Nephron (organoid): Measurements from ENCODE around the gene OR4C3.
"Not testable (repeated sequence)": the region's sequence is repeated elsewhere in the genome, so short reads cannot be mapped to it uniquely, and the experiment has no call there.

Experiments
- H3K27ac Mint-ChIP-seq, 3 experiments: 2 replicates each; pipeline ENCODE4 v1.8.0; 2020; ENCODE audit warnings: mixed read lengths in 3 of 3, mild to moderate bottlenecking in 2 of 3, moderate library complexity in 1 of 3
- H3K27me3 Mint-ChIP-seq: 2 replicates; pipeline ENCODE4 v1.8.0; 2021; ENCODE audit warnings: low read depth, mild to moderate bottlenecking, moderate library complexity, mixed read lengths
- H3K36me3 Mint-ChIP-seq: 2 replicates; pipeline ENCODE4 v1.8.0; 2020; ENCODE audit warnings: low read depth, mixed read lengths
- H3K4me1 Mint-ChIP-seq: 2 replicates; pipeline ENCODE4 v1.8.0; 2020; ENCODE audit warnings: mixed read lengths
- H3K4me3 Mint-ChIP-seq, 3 experiments: 2 replicates each; pipeline ENCODE4 v1.8.0; 2020; ENCODE audit warnings: mild to moderate bottlenecking in 3 of 3, mixed read lengths in 3 of 3, moderate library complexity in 2 of 3
- H3K9me3 Mint-ChIP-seq: 2 replicates; pipeline ENCODE4 v1.8.0; 2020; ENCODE audit warnings: mixed read lengths
- TF ChIP-seq, protein P1 (sequence below), 3 experiments: fragments of 200-600 bp; sonication (generic); IDR thresholded peaks; one replicate each; pipeline ENCODE4 v1.5.0; 2021; ENCODE audit warnings: antibody characterized with exemption in 3 of 3; ENCODE audit not compliant: unreplicated experiment in 3 of 3

OR4C3 gene

DNA sequence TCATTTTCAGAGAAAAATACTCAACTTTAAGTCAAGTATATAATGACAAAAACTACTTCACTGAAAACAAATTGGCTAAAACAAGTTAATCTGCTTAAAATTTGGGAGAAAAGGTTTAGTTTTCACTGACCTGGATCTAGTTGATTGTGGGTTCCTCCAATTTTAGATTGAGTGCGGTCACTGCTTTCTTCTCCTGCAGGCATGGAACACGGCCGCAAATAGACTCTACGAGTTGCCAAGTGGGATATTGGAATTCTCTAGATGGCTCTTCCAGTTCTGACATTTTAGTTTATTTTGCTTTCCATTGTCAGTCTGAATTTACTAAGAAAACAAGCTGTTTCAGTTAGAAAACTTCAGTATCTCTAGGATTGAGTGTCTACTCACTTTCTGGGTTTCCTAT lies 29.3 kb downstream of the OR4C3 start:
- Mint-ChIP-seq H3K4me1 (no peaks in the 10 kb centered on the region), H3K27me3 (no peaks in the 10 kb centered on the region), H3K27ac (no peak overlapping the region), H3K9me3 (peaks cover 33% of the 10 kb centered on the region), H3K36me3 (no peaks in the 10 kb centered on the region), H3K4me3 (no peak overlapping the region)
- TF ChIP-seq, protein P1, sequence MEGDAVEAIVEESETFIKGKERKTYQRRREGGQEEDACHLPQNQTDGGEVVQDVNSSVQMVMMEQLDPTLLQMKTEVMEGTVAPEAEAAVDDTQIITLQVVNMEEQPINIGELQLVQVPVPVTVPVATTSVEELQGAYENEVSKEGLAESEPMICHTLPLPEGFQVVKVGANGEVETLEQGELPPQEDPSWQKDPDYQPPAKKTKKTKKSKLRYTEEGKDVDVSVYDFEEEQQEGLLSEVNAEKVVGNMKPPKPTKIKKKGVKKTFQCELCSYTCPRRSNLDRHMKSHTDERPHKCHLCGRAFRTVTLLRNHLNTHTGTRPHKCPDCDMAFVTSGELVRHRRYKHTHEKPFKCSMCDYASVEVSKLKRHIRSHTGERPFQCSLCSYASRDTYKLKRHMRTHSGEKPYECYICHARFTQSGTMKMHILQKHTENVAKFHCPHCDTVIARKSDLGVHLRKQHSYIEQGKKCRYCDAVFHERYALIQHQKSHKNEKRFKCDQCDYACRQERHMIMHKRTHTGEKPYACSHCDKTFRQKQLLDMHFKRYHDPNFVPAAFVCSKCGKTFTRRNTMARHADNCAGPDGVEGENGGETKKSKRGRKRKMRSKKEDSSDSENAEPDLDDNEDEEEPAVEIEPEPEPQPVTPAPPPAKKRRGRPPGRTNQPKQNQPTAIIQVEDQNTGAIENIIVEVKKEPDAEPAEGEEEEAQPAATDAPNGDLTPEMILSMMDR (IDR thresholded peaks at IDR 0.05; ENCODE audit: unreplicated experiment in 3 of 3): no peak

DNA sequence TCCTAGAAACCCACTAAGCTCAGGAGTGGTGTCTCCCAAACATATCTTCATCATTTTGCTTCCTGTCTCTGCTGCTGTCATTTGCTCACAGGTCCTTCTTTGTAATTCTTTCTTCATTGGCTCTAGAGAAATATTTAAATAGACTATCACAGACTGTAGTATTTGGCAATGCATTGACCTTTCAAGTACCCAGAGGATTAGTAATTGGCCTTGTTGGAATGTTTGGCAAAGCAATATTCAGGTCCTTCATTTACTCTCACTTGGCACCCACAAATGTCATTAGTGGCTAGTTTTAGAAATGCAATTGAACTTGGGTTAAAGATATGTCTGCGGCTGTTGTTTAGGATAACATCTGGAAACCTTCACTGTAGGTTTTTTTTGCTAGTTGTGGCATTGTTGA lies 30.0 kb downstream of the OR4C3 start:
- Mint-ChIP-seq H3K36me3 (no peaks in the 10 kb centered on the region), H3K4me3 (no peak overlapping the region), H3K4me1 (no peaks in the 10 kb centered on the region), H3K27ac (no peak overlapping the region), H3K9me3 (peaks cover 36% of the 10 kb centered on the region), H3K27me3 (no peaks in the 10 kb centered on the region)
- TF ChIP-seq, protein P1 (IDR thresholded peaks at IDR 0.05; ENCODE audit: unreplicated experiment in 3 of 3): no peak

DNA sequence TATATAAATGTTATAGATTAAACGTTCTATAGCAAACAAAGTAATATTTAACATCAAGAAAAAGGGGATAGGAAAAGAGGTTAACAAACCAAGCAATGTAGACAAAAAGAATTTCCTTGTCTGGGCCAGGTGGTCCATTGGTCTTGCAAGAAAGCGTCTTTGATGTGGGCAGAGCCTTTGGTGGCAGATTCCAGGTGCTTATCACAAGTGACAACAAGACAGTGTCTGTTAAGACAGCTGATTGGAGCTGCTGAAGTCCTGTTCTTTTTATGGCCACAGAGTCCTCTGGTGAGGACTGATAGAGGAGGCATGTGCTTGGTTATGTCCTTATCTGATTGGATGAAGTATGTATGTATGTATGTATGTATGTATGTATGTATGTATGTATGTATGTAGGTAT lies 36.6 kb downstream of the OR4C3 start:
- H3K36me3 Mint-ChIP-seq, H3K4me1 Mint-ChIP-seq, H3K27me3 Mint-ChIP-seq, H3K27ac Mint-ChIP-seq, H3K4me3 Mint-ChIP-seq: not testable (repeated sequence)
- H3K9me3 Mint-ChIP-seq: peaks cover 31% of the 10 kb centered on the region

DNA sequence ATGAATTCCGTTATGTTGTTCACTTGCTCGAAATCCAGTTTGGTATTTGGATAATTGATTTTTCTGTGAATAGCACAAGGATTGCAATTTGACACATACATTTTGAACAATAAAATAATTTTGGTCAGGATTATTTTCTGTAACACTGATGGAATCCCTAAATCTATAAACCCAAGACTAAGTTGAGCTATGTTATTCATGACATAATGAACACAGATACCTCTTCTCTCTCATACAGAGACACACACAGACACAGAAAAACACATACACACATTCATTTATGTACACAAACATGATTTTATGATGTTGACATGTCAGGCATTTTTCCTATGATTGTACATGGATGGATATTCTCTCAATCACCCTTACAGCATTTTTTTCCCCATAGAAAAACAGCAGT lies 41.6 kb downstream of the OR4C3 start, which contains the start of gene OR4C5:
TSS of gene OR4C5 (minus strand) at position 101 of the 400 bp plus-strand sequence. CDS start at position 101, 0 bp downstream.
- no peak within 1 kb of the TSS for H3K4me3 Mint-ChIP-seq
- no peaks in the 10 kb centered on the region for H3K27me3 Mint-ChIP-seq
- no peaks in the 10 kb centered on the region for H3K36me3 Mint-ChIP-seq
- TF ChIP-seq, protein P1 (IDR thresholded peaks at IDR 0.05; ENCODE audit: unreplicated experiment in 3 of 3): no peak
- H3K9me3 Mint-ChIP-seq: peaks cover 11% of the 10 kb centered on the region
- H3K4me1 Mint-ChIP-seq: no peaks in the 10 kb centered on the region
- no peak within 1 kb of the TSS for H3K27ac Mint-ChIP-seq
